ENCODE measurements around the gene GABARAPL1. TPM values are rescaled to one million over a fixed set of nuclear protein-coding genes. Genes with fewer than 3 reads are reported as not detected.
"Not testable (repeated sequence)": the region's sequence is repeated elsewhere in the genome, so short reads cannot be mapped to it uniquely, and the experiment has no call there.

The GABARAPL1 gene
- total RNA-seq, 1 donor from 2014 or later = 42.3 TPM

- TF ChIP-seq CTCF (conservative IDR thresholded peaks at IDR 0.05; ENCODE audit: low read depth, low read length) = no peak
- no peak for DNase-seq (ENCODE audit: low read depth)
These were observed 14.8 kb upstream of the GABARAPL1 start for GRCh38 chr12:10197879-10198278.

GRCh38 chr12:10204495-10204894, 8.2 kb upstream of the GABARAPL1 start:
- DNase-seq (ENCODE audit: low read depth) = not testable (repeated sequence)

More at GRCh38 chr12:10197879-10198278, 14.8 kb upstream of the GABARAPL1 start:
- H3K4me3 ChIP-seq (ENCODE audit: low read depth, low read length) = no peak overlapping the region

GRCh38 chr12:10205220-10205807, 7.4 kb upstream of the GABARAPL1 start:
- no peak for DNase-seq (ENCODE audit: low read depth)
- H3K4me3 ChIP-seq (ENCODE audit: low read depth, low read length) = no peak overlapping the region
- no peak for TF ChIP-seq CTCF (conservative IDR thresholded peaks at IDR 0.05; ENCODE audit: low read depth, low read length)

More at GRCh38 chr12:10204495-10204894, 8.2 kb upstream of the GABARAPL1 start:
- not testable (repeated sequence) for H3K4me3 ChIP-seq (ENCODE audit: low read depth, low read length)

- H3K4me3 ChIP-seq (ENCODE audit: low read depth, low read length) = no peak overlapping the region
These were observed 5.5 kb upstream of the GABARAPL1 start for GRCh38 chr12:10207136-10207535.

GRCh38 chr12:10210225-10210624, 2.5 kb upstream of the GABARAPL1 start:
- H3K4me3 ChIP-seq (ENCODE audit: low read depth, low read length) = no peak overlapping the region

More at GRCh38 chr12:10207136-10207535, 5.5 kb upstream of the GABARAPL1 start:
- TF ChIP-seq CTCF (conservative IDR thresholded peaks at IDR 0.05; ENCODE audit: low read depth, low read length) = no peak
- DNase-seq (ENCODE audit: low read depth) = no peak

GRCh38 chr12:10211101-10211939, 1.4 kb upstream of the GABARAPL1 start:
- no peak for DNase-seq (ENCODE audit: low read depth)
- no peak for TF ChIP-seq CTCF (conservative IDR thresholded peaks at IDR 0.05; ENCODE audit: low read depth, low read length)
- no peak overlapping the region for H3K4me3 ChIP-seq (ENCODE audit: low read depth, low read length)

More at GRCh38 chr12:10210225-10210624, 2.5 kb upstream of the GABARAPL1 start:
- no peak for DNase-seq (ENCODE audit: low read depth)
- TF ChIP-seq CTCF (conservative IDR thresholded peaks at IDR 0.05; ENCODE audit: low read depth, low read length) = no peak

GRCh38 chr12:10211940-10212738, 538 bp upstream of the GABARAPL1 start:
- DNase-seq (ENCODE audit: low read depth) = peak; percentile 99
- TF ChIP-seq CTCF (conservative IDR thresholded peaks at IDR 0.05; ENCODE audit: low read depth, low read length) = no peak
- H3K4me3 ChIP-seq (ENCODE audit: low read depth, low read length) = peak overlapping the region; percentile 84

Data from epithelial cell of proximal tubule (primary cell).